GM19035 (cell line): ENCODE results near the gene CTTNBP2NL.
A peak's percentile ranks its signal among the peaks of the same experiment; 100 is the strongest.
"Not testable (repeated sequence)": the region's sequence is repeated elsewhere in the genome, so short reads cannot be mapped to it uniquely, and the experiment has no call there.

Experiments used
- ATAC-seq: cut with Tn5 transposase; IDR thresholded peaks from one replicate; pipeline ENCODE4 v1.9.1; 2021; ENCODE audit not compliant: unreplicated experiment

Gene CTTNBP2NL

DNA sequence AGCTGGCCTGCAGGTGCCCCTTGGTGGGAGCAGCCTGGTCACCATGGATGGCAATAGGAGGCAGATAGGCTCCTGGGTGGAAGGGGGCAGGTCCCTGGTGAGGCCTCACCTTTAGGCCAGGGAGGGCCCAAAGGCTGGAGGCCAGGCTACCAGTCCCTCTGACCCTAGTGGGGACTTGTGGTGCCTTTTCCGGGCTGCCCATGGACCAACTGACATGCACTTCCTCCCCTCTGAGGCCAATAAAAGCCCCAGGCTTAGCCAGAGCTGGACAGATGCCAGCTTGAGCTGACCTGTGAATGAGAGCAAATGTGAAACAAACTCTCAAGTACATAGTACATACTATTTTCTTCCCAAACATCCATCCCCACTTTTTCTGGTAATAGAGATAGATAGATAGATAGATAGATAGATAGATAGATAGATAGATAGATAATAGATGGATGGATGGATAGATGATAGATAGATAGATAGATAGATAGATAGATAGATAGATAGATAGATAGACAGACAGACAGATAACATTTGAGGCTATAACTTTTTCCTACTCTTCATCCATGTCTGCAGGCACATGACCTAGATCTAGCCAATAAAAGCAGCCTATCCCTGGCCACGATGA lies 9.2 kb upstream of the CTTNBP2NL start:
- ATAC-seq, result no peak

GRCh38 chr1:112387807-112388206 lies 8.2 kb upstream of the CTTNBP2NL start:
- no peak for ATAC-seq

- no peak for ATAC-seq
These were observed 7.6 kb upstream of the CTTNBP2NL start for GRCh38 chr1:112388436-112388835.

GRCh38 chr1:112389689-112390088 lies 6.3 kb upstream of the CTTNBP2NL start:
- no peak for ATAC-seq

- not testable (repeated sequence) for ATAC-seq
These were observed 5.7 kb upstream of the CTTNBP2NL start for GRCh38 chr1:112390335-112390734.

- ATAC-seq, result peak; percentile 66
These were observed 5.0 kb upstream of the CTTNBP2NL start for GRCh38 chr1:112390775-112391602.

DNA sequence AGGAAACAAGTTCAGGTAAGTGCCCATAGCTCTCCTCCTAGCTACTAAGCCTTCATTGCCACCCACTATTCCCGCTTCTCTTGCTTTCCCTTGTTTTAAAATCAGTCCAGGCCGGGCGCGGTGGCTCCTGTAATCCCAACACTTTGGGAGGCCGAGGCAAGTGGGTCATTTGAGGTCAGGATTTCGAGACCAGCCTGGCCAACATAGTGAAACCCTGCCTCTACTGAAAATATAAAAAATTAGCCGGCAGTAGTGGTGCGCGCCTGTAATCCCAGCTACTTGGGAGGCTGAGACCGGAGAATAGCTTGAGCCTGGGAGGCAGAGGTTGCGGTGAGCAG lies 4.4 kb upstream of the CTTNBP2NL start:
- no peak for ATAC-seq

GRCh38 chr1:112393631-112393974 lies 2.4 kb upstream of the CTTNBP2NL start:
- no peak for ATAC-seq

DNA sequence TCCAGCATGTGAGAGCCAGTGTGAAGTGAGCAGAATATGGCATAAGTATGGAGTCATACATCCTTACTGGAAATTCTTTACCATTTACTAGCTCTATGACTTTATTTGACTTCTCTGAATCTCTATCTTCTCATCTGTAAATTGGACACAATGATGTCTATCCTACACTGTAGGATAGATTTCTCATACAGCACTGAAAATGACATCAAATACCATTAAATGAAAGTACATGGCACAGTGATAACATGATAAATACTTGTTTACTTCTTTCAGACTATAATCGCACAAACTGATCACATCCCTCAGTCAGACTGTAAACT lies 1.3 kb upstream of the CTTNBP2NL start:
- no peak for ATAC-seq

DNA sequence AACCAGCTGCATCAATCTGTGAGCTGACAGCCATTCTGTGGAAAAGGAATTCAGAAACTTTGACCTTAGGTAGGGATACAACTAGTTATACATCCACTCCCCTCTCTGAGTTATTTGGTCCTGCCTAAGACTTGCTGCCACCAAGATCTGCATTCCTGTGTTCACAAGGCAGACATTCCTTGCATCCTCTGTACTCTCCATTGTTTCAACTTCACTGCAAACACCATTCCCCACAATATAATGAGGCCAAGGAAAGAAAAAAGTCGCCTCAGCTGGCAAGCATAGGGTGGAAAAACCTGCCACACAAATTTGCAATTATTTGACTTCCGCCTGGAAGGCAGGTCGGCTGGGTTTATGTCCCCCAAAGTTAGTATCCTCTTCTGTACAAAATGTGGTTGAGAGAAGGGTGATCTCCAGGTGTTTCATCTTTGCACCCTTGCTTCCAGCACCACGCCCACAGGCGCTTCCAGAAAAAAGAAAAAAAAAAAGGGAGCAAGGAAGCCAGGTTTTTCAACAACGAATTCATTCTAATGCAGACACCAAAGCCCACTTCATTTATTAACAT lies 676 bp upstream of the CTTNBP2NL start:
- ATAC-seq, result no peak

DNA sequence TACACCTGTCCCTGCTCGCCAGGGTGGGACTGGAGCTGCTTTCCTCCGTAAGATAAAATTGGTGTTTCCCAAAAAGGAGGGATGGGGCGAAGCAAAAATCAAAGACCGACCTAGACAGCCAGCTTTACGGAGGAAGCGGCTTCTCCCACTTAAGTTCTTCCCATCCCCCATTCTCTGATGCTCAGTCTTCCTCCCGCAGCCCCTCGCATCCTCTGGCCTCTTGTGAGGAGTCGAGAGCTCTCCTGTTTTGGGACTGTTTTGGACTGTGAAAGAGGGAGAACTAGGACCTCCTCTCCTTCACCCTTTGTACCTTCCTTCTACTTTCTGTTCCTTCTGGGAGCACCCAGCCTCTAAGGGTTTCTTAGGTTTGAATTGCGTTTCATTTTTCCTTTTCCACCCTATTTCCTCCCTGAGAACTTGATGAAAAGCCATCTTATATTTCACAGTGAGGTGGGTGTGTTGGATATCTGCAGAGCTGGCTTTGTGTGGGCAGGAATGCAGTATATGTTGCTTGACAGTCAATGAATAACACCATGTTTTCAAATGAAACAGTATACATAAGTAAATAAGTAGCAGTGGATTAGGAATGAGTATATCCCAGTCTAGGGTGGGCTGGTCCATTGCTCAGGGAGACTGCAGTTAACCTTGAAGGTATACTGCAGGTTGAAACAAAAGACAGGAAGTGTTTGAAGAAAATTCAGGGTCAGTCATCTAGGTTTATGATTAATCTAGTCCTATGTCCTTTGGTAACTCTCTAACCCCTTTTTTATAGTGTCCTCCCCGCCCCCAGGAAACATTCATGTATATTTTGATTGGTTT lies 848 bp downstream of the CTTNBP2NL start:
- ATAC-seq, result no peak

DNA sequence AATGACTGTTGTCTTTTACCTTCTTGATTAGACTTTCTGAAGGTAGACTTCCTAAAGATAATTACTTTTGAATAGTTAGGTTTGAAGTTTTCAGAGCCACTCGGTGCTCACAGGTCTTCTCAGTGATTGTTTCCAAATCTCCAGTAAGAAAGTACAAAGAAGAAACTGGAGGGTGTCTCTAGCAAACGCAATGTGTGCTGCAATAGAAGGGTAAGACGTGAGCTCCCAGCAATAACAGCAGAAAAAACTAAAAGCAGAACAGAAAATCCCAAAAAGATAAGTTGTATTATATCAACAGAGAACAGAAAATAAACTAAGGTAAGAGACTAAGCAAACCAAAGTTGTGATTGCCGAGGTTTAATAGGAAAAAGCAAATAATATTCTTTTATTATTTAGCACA lies 1.8 kb downstream of the CTTNBP2NL start:
- no peak for ATAC-seq

DNA sequence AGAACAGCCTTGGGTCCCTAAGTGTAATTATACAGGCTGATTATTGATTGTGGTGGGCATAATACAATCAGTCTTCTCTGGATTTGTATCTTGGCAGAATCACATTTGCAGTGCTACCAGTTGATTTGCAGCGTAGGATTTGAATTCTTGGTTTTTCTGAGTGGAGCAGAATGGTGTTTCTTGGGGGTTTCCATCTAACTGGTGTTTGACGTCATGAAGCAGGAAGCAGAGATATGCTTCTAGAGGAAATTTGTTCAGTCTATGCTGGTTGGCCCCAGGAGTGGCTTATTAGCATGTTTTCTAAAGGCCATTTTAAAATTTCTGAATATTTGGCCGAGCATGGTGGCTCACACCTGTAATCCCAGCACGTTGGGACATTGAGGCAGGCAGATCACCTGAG lies 3.4 kb downstream of the CTTNBP2NL start:
- ATAC-seq, result no peak

DNA sequence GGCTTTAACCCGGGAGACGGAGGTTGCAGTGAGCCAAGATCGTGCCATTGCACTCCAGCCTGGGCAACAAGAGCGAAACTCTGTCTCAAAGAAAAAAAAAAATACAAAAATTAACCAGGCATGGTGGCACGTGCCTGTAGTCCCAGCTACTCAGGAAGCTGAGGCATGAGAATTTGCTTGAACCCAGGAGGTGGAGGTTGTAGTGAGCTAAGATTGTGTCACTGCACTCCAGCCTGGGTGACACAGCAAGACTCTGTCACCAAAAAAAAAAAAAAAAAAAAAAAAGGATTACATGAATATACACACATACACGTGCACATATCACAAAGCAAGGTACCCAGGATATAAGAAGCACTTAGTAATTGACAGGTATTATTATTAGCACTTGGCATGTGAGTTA lies 4.7 kb downstream of the CTTNBP2NL start:
- not testable (repeated sequence) for ATAC-seq

DNA sequence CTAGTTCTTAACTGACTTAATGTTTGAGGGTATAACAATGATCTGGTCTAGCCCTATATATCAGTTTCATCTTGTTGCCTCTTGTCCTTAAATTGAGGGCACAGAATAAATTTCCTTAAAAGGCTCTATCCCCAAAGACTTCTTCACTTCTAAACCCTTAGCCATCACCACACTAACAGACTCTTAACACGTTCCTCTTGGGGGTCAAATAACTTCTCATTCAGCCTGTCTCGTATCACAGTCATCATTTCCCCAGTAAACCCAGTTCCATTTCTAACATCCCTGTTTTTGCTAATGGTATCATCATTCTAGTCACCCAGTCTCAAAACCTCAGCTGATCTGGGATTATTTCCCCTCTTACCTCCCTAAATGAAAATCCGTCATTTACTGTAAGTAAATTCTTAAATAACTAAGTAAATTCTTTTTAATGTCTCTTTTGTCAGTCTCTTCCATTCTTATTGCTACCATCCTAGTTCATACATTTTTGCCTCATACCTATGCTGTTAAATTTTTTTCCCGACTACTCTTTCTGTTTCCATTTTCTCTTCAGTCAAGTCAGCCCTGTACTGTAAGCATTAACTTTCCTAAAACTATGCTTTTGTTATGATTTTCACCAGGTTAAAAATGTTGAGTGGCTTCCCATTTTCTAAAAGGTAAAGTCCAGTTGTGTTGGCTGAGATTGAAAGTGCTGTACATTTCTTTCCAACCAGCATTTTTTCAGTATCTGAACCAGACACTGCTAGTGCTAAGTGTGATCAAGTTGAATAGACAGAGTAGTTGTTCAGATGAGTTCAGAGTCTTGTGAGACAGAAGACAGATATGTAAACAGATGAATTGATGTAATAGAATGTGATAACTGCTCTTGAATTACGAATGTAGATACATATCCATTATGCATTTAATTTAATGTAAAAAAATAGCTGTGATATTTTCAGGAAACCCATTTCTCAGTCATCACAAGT lies 6.9 kb downstream of the CTTNBP2NL start:
- no peak for ATAC-seq

DNA sequence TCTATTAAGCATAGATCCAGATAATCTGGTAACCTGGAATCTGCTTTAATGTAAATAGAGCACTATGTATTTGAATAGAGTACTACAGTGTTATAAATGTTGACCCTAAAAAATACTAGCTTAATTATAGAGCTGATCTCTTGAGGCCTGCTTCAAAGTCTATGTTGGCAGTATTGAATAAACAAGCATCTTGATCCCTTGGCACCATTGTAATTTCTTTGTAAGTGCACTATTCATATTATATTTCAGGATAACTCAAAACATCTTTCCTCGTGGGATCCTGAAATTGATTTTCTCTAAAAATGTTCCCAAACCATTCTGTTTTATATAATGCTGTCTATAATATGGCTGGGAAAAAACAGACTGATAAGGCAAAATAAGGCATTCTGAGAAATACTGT lies 10.8 kb downstream of the CTTNBP2NL start:
- no peak for ATAC-seq

DNA sequence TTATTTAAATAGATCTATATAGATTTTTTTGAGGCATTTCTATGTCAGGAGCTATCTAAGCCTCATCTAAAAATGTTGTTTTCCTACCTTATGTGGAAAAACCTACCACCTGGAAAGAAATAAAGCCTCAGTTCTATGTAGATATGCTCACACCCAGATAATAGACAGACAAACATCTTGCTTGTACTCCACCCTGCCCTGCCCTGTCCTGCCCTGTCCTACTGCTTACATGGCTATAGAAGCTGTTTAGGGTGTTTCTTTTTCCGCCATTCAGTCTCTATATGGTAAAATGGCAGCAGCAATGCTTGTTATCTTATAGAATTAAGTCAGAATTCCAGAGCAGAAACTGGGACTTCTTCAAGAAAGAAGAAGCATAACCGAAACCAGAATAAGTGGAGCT lies 13.4 kb downstream of the CTTNBP2NL start:
- no peak for ATAC-seq

DNA sequence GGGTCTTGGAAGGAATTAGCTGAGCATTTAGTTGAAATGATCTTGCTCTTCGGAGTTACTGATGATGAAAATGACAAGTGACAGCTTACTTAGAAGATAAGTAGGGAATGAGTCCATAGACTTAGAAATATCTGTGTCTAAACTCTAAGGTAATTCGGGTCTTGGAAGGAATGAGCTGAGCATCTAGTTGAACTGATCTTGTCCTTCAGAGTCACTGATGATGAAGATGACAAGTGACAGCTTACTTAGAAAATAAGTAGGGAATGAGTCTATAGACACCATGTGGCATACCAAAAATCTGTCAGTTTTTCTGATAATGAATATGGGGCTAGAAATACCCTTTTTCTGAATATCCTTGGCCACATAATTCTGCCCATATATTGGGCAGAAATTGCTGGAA lies 14.7 kb downstream of the CTTNBP2NL start:
- ATAC-seq, result no peak

DNA sequence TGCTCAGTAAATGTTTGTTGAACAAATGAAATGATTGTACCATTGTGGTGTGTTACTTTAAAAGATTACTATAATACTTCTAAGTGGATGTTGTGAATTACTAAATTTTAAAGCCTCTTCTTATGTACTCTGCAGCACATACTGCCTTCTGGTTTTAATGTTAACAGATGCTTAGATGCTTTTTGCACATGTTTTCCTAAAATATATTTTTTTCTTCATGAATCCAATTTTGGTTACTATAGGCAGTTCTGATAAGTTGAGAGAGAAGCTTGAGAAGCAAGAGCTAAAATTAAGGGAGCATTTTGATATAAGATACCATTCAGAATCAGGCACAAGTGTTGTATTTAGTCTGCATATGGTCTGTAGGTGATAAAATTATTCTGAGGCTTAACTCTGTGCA lies 21.3 kb downstream of the CTTNBP2NL start:
- no peak for ATAC-seq

- no peak for ATAC-seq
These were observed 22.3 kb downstream of the CTTNBP2NL start for GRCh38 chr1:112418099-112418892.
